Hepatocyte (in vitro differentiated cells): ENCODE data around the gene IGIP.

Experiments
- EZH2phosphoT487 ChIP-seq: fragments of 200-600 bp; sonication (generic); IDR thresholded peaks from one replicate; pipeline ENCODE4 v1.6.1; 2018; ENCODE audit warnings: antibody characterized with exemption, mild to moderate bottlenecking, low read depth, moderate library complexity; ENCODE audit not compliant: unreplicated experiment, severe bottlenecking
- TF ChIP-seq, protein P1 (sequence below): fragments of 200-600 bp; sonication (generic); IDR thresholded peaks from 2 replicates; pipeline ENCODE4 v1.5.1; 2016; ENCODE audit warnings: antibody characterized with exemption, mild to moderate bottlenecking; ENCODE audit not compliant: poor library complexity

DNA sequence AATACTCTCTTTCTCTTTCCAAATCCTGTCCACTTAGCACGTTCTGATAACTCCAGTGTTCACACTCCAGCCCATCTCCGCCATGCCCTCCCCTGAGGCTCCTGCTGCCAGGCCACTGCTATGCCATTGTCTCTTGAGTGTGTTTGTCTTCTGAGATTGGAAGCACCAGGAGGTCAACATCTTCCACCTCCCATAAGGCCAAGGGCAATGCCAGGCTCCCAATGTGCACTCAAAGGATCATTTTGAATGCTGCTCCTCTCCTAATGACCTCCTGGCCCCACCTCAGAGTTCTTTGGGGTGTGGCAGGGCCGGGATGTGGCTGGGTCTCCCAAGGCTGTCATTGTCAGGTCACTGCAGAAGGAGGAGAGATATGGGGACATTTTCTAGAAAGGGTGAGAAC is 19.5 kb downstream of the IGIP start:
- TF ChIP-seq, protein P1, sequence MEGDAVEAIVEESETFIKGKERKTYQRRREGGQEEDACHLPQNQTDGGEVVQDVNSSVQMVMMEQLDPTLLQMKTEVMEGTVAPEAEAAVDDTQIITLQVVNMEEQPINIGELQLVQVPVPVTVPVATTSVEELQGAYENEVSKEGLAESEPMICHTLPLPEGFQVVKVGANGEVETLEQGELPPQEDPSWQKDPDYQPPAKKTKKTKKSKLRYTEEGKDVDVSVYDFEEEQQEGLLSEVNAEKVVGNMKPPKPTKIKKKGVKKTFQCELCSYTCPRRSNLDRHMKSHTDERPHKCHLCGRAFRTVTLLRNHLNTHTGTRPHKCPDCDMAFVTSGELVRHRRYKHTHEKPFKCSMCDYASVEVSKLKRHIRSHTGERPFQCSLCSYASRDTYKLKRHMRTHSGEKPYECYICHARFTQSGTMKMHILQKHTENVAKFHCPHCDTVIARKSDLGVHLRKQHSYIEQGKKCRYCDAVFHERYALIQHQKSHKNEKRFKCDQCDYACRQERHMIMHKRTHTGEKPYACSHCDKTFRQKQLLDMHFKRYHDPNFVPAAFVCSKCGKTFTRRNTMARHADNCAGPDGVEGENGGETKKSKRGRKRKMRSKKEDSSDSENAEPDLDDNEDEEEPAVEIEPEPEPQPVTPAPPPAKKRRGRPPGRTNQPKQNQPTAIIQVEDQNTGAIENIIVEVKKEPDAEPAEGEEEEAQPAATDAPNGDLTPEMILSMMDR, result no peak
- no peak for TF ChIP-seq EZH2phosphoT487
